SK-N-SH treated with all-trans-retinoic acid at 6 μM for 48 hours (cell line): ENCODE results near the gene SORL1.

ENCODE experiments used
- ATAC-seq: fragments of 200-7000 bp; cut with Tn5 transposase; 3 replicates; pipeline ENCODE4 v1.9.1; 2020; ENCODE audit warnings: mild to moderate bottlenecking, moderate library complexity
- ARNTL ChIP-seq: fragments of 450-650 bp; formaldehyde crosslinking; IDR thresholded peaks from 2 replicates; pipeline ENCODE4 v1.5.0; 2020; ENCODE audit warnings: low read depth, mild to moderate bottlenecking, moderate library complexity, borderline replicate concordance
- BACH2 ChIP-seq: fragments of 250-450 bp; sonication (Bioruptor Pico); IDR thresholded peaks from 2 replicates; pipeline ENCODE4 v1.9.0; 2021; ENCODE audit warnings: mild to moderate bottlenecking, borderline replicate concordance
- CSDC2 ChIP-seq: fragments of 250-450 bp; sonication (Bioruptor Pico); IDR thresholded peaks from 2 replicates; pipeline ENCODE4 v1.5.0; 2020; ENCODE audit warnings: mild to moderate bottlenecking, moderate library complexity
- ESRRG ChIP-seq: fragments of 250-450 bp; sonication (Bioruptor Pico); IDR thresholded peaks from 2 replicates; pipeline ENCODE4 v1.6.1; 2021; ENCODE audit warnings: mild to moderate bottlenecking
- GLIS3 ChIP-seq: fragments of 250-450 bp; sonication (Bioruptor Pico); IDR thresholded peaks from 2 replicates; pipeline ENCODE4 v1.5.0; 2020; ENCODE audit warnings: mild to moderate bottlenecking, moderate library complexity
- ISL1 ChIP-seq: fragments of 250-450 bp; sonication (Bioruptor Pico); IDR thresholded peaks from 2 replicates; pipeline ENCODE4 v2.1.2; 2022; ENCODE audit warnings: mild to moderate bottlenecking, moderate library complexity
- OSR1 ChIP-seq: fragments of 250-450 bp; sonication (Bioruptor Pico); IDR thresholded peaks from 2 replicates; pipeline ENCODE4 v1.8.0; 2022; ENCODE audit warnings: moderate library complexity, mild to moderate bottlenecking, inconsistent platforms
- RARB ChIP-seq: fragments of 250-450 bp; sonication (Bioruptor Pico); IDR thresholded peaks from 2 replicates; pipeline ENCODE4 v1.8.0; 2021; ENCODE audit warnings: mild to moderate bottlenecking, moderate library complexity
- SNAI2 ChIP-seq: fragments of 250-450 bp; sonication (Bioruptor Pico); IDR thresholded peaks from 2 replicates; pipeline ENCODE4 v1.5.0; 2020; ENCODE audit warnings: mild to moderate bottlenecking, moderate library complexity
- TCF4 ChIP-seq: fragments of 250-450 bp; sonication (Bioruptor Pico); IDR thresholded peaks from 2 replicates; pipeline ENCODE4 v1.8.0; 2021; ENCODE audit warnings: mild to moderate bottlenecking, moderate library complexity, borderline replicate concordance
- TOX ChIP-seq: fragments of 250-450 bp; sonication (Bioruptor Pico); IDR thresholded peaks from 2 replicates; pipeline ENCODE4 v1.8.0; 2021; ENCODE audit warnings: mild to moderate bottlenecking, moderate library complexity, borderline replicate concordance
- ZC3H10 ChIP-seq: fragments of 250-450 bp; sonication (Bioruptor Pico); IDR thresholded peaks from 2 replicates; pipeline ENCODE4 v1.5.1; 2021; ENCODE audit warnings: mild to moderate bottlenecking, moderate library complexity
- ZFP3 ChIP-seq: fragments of 250-450 bp; sonication (Bioruptor Pico); IDR thresholded peaks from 2 replicates; pipeline ENCODE4 v1.5.0; 2020; ENCODE audit warnings: mild to moderate bottlenecking, moderate library complexity
- ZFP30 ChIP-seq: fragments of 450-650 bp; formaldehyde crosslinking; IDR thresholded peaks from 2 replicates; pipeline ENCODE4 v1.5.0; 2022; ENCODE audit warnings: mild to moderate bottlenecking, moderate library complexity
- ZNF565 ChIP-seq: fragments of 450-650 bp; formaldehyde crosslinking; conservative IDR thresholded peaks from 2 replicates; pipeline ENCODE4 v1.5.0; 2020; ENCODE audit warnings: low read depth, mild to moderate bottlenecking, moderate library complexity
- ZNF70 ChIP-seq: fragments of 450-650 bp; formaldehyde crosslinking; IDR thresholded peaks from 2 replicates; pipeline ENCODE4 v1.5.0; 2020; ENCODE audit warnings: mild to moderate bottlenecking, moderate library complexity
- ZNF8 ChIP-seq: fragments of 450-650 bp; formaldehyde crosslinking; IDR thresholded peaks from 2 replicates; pipeline ENCODE4 v1.5.0; 2020; ENCODE audit warnings: mild to moderate bottlenecking, moderate library complexity
- TF ChIP-seq, protein P1 (sequence below): fragments of 250-450 bp; sonication (Bioruptor Pico); IDR thresholded peaks from 2 replicates; pipeline ENCODE4 v1.5.0; 2020; ENCODE audit warnings: mild to moderate bottlenecking, moderate library complexity
- TF ChIP-seq, protein P2 (sequence below): fragments of 250-450 bp; sonication (Bioruptor Pico); IDR thresholded peaks from 2 replicates; pipeline ENCODE4 v1.8.0; 2021; ENCODE audit warnings: low read depth, mild to moderate bottlenecking, moderate library complexity, borderline replicate concordance
- TF ChIP-seq, protein P3 (sequence below): fragments of 250-450 bp; sonication (Bioruptor Pico); IDR thresholded peaks from 2 replicates; pipeline ENCODE4 v1.8.0; 2020; ENCODE audit warnings: mild to moderate bottlenecking, moderate library complexity, borderline replicate concordance
- TF ChIP-seq, protein P4 (sequence below): fragments of 250-450 bp; sonication (Bioruptor Pico); IDR thresholded peaks from 2 replicates; pipeline ENCODE4 v1.5.1; 2020; ENCODE audit warnings: low read depth, mild to moderate bottlenecking, moderate library complexity
- TF ChIP-seq, protein P5 (sequence below): fragments of 250-450 bp; sonication (Bioruptor Pico); IDR thresholded peaks from 2 replicates; pipeline ENCODE4 v1.5.1; 2021; ENCODE audit warnings: mild to moderate bottlenecking, moderate library complexity

Gene SORL1

DNA sequence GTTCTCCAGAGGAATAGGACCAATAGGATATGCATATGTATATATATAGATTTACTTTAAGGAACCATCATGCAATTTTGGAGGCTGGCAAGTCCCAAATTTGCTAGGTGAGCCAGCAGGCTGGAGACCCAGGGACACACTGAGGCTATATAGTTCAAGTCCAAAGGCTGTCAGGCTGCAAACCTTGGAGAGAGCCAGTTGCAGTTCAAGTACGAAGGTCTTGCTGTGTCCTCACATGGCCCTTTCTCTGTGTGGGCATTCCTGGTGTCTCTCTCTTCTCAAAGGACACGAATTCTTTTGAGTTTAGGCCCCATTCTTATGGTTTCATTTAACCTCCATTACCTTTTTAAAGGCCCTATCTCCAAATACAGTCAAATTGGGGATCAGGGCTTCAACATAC is 135.1 kb downstream of the SORL1 start:
- no peak for ATAC-seq
- TF ChIP-seq TCF4 (no peak), ARNTL (CRISPR knock-in tag) (no peak), ZNF565 (no peak), TOX (CRISPR knock-in tag) (no peak), OSR1 (no peak), ESRRG (CRISPR knock-in tag) (no peak), ZC3H10 (CRISPR knock-in tag) (no peak), ZNF70 (CRISPR knock-in tag) (no peak), GLIS3 (CRISPR knock-in tag) (no peak), CSDC2 (CRISPR knock-in tag) (no peak), SNAI2 (no peak), ZNF8 (CRISPR knock-in tag) (no peak), ISL1 (CRISPR knock-in tag) (no peak), ZFP30 (CRISPR knock-in tag) (no peak)
- TF ChIP-seq, protein P1, sequence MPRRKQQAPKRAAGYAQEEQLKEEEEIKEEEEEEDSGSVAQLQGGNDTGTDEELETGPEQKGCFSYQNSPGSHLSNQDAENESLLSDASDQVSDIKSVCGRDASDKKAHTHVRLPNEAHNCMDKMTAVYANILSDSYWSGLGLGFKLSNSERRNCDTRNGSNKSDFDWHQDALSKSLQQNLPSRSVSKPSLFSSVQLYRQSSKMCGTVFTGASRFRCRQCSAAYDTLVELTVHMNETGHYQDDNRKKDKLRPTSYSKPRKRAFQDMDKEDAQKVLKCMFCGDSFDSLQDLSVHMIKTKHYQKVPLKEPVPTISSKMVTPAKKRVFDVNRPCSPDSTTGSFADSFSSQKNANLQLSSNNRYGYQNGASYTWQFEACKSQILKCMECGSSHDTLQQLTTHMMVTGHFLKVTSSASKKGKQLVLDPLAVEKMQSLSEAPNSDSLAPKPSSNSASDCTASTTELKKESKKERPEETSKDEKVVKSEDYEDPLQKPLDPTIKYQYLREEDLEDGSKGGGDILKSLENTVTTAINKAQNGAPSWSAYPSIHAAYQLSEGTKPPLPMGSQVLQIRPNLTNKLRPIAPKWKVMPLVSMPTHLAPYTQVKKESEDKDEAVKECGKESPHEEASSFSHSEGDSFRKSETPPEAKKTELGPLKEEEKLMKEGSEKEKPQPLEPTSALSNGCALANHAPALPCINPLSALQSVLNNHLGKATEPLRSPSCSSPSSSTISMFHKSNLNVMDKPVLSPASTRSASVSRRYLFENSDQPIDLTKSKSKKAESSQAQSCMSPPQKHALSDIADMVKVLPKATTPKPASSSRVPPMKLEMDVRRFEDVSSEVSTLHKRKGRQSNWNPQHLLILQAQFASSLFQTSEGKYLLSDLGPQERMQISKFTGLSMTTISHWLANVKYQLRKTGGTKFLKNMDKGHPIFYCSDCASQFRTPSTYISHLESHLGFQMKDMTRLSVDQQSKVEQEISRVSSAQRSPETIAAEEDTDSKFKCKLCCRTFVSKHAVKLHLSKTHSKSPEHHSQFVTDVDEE = no peak
- TF ChIP-seq, protein P2, sequence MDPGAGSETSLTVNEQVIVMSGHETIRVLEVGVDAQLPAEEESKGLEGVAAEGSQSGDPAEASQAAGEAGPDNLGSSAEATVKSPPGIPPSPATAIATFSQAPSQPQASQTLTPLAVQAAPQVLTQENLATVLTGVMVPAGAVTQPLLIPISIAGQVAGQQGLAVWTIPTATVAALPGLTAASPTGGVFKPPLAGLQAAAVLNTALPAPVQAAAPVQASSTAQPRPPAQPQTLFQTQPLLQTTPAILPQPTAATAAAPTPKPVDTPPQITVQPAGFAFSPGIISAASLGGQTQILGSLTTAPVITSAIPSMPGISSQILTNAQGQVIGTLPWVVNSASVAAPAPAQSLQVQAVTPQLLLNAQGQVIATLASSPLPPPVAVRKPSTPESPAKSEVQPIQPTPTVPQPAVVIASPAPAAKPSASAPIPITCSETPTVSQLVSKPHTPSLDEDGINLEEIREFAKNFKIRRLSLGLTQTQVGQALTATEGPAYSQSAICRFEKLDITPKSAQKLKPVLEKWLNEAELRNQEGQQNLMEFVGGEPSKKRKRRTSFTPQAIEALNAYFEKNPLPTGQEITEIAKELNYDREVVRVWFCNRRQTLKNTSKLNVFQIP = no peak
- TF ChIP-seq, protein P3, sequence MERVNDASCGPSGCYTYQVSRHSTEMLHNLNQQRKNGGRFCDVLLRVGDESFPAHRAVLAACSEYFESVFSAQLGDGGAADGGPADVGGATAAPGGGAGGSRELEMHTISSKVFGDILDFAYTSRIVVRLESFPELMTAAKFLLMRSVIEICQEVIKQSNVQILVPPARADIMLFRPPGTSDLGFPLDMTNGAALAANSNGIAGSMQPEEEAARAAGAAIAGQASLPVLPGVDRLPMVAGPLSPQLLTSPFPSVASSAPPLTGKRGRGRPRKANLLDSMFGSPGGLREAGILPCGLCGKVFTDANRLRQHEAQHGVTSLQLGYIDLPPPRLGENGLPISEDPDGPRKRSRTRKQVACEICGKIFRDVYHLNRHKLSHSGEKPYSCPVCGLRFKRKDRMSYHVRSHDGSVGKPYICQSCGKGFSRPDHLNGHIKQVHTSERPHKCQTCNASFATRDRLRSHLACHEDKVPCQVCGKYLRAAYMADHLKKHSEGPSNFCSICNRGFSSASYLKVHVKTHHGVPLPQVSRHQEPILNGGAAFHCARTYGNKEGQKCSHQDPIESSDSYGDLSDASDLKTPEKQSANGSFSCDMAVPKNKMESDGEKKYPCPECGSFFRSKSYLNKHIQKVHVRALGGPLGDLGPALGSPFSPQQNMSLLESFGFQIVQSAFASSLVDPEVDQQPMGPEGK = no peak
- TF ChIP-seq, protein P4, sequence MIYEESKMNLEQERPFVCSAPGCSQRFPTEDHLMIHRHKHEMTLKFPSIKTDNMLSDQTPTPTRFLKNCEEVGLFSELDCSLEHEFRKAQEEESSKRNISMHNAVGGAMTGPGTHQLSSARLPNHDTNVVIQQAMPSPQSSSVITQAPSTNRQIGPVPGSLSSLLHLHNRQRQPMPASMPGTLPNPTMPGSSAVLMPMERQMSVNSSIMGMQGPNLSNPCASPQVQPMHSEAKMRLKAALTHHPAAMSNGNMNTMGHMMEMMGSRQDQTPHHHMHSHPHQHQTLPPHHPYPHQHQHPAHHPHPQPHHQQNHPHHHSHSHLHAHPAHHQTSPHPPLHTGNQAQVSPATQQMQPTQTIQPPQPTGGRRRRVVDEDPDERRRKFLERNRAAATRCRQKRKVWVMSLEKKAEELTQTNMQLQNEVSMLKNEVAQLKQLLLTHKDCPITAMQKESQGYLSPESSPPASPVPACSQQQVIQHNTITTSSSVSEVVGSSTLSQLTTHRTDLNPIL (CRISPR knock-in tag) = no peak

DNA sequence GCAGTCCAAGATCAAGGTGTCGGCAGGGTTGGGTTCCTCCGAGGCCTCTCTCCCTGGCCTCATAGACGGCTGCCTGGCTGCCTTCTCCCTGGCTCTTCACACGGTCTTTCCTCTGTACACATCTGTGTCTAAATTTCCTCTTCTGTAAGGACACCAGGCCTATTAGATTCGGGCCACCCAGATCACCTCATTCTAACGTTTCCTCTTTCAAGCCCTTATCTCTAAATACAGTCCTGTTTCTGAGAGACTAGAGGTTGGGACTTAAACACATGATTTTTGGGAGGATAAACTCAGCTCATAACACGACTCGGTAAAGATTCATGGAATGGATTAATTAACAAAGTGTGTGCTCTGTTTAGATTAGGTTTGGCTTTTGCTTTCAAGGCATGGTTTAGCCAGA is 136.6 kb downstream of the SORL1 start:
- no peak for TF ChIP-seq RARB (CRISPR knock-in tag)
- TF ChIP-seq, protein P4 (CRISPR knock-in tag) = no peak
- no peak for TF ChIP-seq ARNTL (CRISPR knock-in tag)
- TF ChIP-seq CSDC2 (CRISPR knock-in tag) = no peak
- TF ChIP-seq, all 23 proteins: peak for 0
- ATAC-seq = no peak

DNA sequence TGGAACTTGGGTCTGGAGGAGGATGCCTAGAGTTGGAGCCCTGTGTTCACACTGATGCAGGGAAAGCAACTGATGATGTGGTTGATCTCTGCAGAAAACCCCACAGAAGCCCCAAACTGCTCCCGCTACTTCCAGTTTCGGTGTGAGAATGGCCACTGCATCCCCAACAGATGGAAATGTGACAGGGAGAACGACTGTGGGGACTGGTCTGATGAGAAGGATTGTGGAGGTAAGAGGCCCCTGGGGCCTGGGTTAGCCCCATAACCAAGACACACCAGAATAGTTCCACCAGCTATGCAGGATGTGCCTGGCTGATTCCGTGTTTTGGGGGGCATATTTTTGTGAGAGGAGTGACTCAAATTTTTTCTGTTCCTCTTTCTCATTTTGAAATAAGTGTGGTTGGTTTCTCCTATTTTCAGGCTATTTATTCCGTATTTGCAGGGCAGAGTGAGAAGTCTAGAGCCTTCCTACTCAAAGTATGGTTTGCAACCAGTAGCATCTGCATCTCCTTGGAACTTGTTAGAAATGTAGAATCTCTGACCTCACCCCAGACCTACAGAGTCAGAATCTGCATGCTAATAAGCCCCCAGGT is 137.9 kb downstream of the SORL1 start:
- ATAC-seq = no peak
- no peak for TF ChIP-seq ZFP3 (CRISPR knock-in tag)
- no peak for TF ChIP-seq TOX (CRISPR knock-in tag)
- no peak for TF ChIP-seq SNAI2

DNA sequence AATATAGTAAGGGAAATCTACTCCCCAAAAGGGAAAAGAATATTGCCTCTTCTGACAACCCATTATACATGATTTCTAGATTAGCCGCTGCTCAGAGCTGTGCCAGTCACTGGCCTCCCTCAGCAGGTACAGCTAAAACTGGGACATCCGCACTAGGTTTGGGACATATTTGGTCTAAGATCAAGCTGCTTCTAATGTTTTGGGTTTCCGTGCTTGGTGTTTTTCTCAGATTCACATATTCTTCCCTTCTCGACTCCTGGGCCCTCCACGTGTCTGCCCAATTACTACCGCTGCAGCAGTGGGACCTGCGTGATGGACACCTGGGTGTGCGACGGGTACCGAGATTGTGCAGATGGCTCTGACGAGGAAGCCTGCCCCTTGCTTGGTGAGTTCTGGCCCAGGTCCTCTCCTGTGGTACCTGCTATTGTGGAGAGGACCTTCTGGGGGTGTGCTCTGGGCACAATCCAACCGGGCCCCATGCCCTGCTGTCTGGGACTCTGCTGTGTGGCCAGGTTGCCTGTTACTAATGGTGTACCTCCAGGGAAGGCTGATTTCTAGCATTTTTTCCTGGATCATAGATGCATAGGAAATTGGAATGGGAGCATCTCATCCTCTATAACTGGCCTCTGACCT is 138.8 kb downstream of the SORL1 start:
- peak; percentile 9; the same call in 2 of the 3 replicates for ATAC-seq
- TF ChIP-seq, protein P5, sequence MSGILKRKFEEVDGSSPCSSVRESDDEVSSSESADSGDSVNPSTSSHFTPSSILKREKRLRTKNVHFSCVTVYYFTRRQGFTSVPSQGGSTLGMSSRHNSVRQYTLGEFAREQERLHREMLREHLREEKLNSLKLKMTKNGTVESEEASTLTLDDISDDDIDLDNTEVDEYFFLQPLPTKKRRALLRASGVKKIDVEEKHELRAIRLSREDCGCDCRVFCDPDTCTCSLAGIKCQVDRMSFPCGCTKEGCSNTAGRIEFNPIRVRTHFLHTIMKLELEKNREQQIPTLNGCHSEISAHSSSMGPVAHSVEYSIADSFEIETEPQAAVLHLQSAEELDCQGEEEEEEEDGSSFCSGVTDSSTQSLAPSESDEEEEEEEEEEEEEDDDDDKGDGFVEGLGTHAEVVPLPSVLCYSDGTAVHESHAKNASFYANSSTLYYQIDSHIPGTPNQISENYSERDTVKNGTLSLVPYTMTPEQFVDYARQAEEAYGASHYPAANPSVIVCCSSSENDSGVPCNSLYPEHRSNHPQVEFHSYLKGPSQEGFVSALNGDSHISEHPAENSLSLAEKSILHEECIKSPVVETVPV (CRISPR knock-in tag) = no peak
- TF ChIP-seq ZNF565 (no peak), SNAI2 (no peak), ZNF8 (CRISPR knock-in tag) (no peak), ARNTL (CRISPR knock-in tag) (no peak), ZNF70 (CRISPR knock-in tag) (no peak), ZFP30 (CRISPR knock-in tag) (no peak), BACH2 (no peak), GLIS3 (CRISPR knock-in tag) (no peak), ZFP3 (CRISPR knock-in tag) (no peak)
- TF ChIP-seq, protein P4 (CRISPR knock-in tag) = no peak
